Neural progenitor cell (in vitro differentiated cells): ENCODE data around the gene LRRC51. TPM values are rescaled to one million over a fixed set of nuclear protein-coding genes. Genes with fewer than 3 reads are reported as not detected.

ENCODE experiments used
- DNase-seq: peaks from one replicate; pipeline ENCODE4 v3.0.0-alpha.2; 2016; ENCODE audit warnings: low spot score
- H2AFZ ChIP-seq: fragments of 200-600 bp; sonication (generic); replicated peaks from 2 replicates; pipeline ENCODE4 v1.6.1; 2016; ENCODE audit warnings: antibody characterized with exemption
- H3F3A ChIP-seq: fragments of 200-600 bp; sonication (generic); 2 replicates; pipeline ENCODE4 v1.6.1; 2016; ENCODE audit warnings: antibody characterized with exemption, low read depth
- H3K27ac ChIP-seq: fragments of 200-600 bp; sonication (generic); 2 replicates; pipeline ENCODE4 v1.5.1; 2016; ENCODE audit warnings: mild to moderate bottlenecking
- H3K27me3 ChIP-seq: fragments of 200-600 bp; sonication (generic); 2 replicates; pipeline ENCODE4 v1.6.1; 2016; ENCODE audit warnings: mild to moderate bottlenecking, moderate library complexity
- H3K36me3 ChIP-seq: fragments of 200-600 bp; sonication (generic); 2 replicates; pipeline ENCODE4 v1.5.1; 2016
- H3K4me1 ChIP-seq: fragments of 200-600 bp; sonication (generic); 2 replicates; pipeline ENCODE4 v1.6.1; 2016; ENCODE audit warnings: mixed run types
- H3K4me2 ChIP-seq: fragments of 200-600 bp; sonication (generic); 2 replicates; pipeline ENCODE4 v1.6.1; 2016
- H3K4me3 ChIP-seq: fragments of 200-600 bp; sonication (generic); 2 replicates; pipeline ENCODE4 v1.5.1; 2016
- H3K79me2 ChIP-seq: fragments of 200-600 bp; sonication (generic); 2 replicates; pipeline ENCODE4 v1.6.1; 2016; ENCODE audit warnings: low read depth
- H3K9ac ChIP-seq: fragments of 200-600 bp; sonication (generic); 2 replicates; pipeline ENCODE4 v1.6.1; 2016
- H3K9me3 ChIP-seq: fragments of 200-600 bp; sonication (generic); 2 replicates; pipeline ENCODE4 v1.5.1; 2016; ENCODE audit warnings: low read depth
- H4K20me1 ChIP-seq: fragments of 200-600 bp; sonication (generic); 2 replicates; pipeline ENCODE4 v1.6.1; 2016; ENCODE audit warnings: low read depth
- H3K27ac Mint-ChIP-seq: 3 replicates; pipeline ENCODE4 v1.8.0; 2021; ENCODE audit warnings: mixed read lengths
- H3K27me3 Mint-ChIP-seq: 2 replicates; pipeline ENCODE4 v1.8.0; 2022; ENCODE audit warnings: low read depth, mild to moderate bottlenecking, inconsistent platforms, moderate library complexity, mixed read lengths; ENCODE audit not compliant: insufficient read depth
- H3K36me3 Mint-ChIP-seq: 3 replicates; pipeline ENCODE4 v1.8.0; 2021; ENCODE audit warnings: mixed read lengths
- H3K4me1 Mint-ChIP-seq: 3 replicates; pipeline ENCODE4 v1.8.0; 2021; ENCODE audit warnings: mixed read lengths
- H3K4me3 Mint-ChIP-seq: 3 replicates; pipeline ENCODE4 v1.8.0; 2021; ENCODE audit warnings: mild to moderate bottlenecking, moderate library complexity, mixed read lengths
- H3K9me3 Mint-ChIP-seq: 3 replicates; pipeline ENCODE4 v1.8.0; 2020; ENCODE audit warnings: mixed read lengths
- EZH2 ChIP-seq: fragments of 200-600 bp; sonication (generic); IDR thresholded peaks from 2 replicates; pipeline ENCODE4 v1.6.1; 2017; ENCODE audit warnings: antibody characterized with exemption, mild to moderate bottlenecking, moderate library complexity
- EZH2phosphoT487 ChIP-seq: fragments of 200-600 bp; sonication (generic); IDR thresholded peaks from 2 replicates; pipeline ENCODE4 v1.6.1; 2017; ENCODE audit warnings: antibody characterized with exemption
- total RNA-seq: library from RNA; depleted of rRNA; stranded (reverse); fragments of >200 nt; gene quantifications from 2 replicates; pipeline ENCODE4 v1.2.3, GENCODE V29; 2015; ENCODE audit warnings: low replicate concordance
- TF ChIP-seq, protein P1 (sequence below): fragments of 200-600 bp; sonication (generic); IDR thresholded peaks from 2 replicates; pipeline ENCODE4 v1.5.1; 2017; ENCODE audit warnings: antibody characterized with exemption, mild to moderate bottlenecking

The LRRC51 gene
- total RNA-seq, 1 donor from 2014 or later: 10.5 TPM

DNA sequence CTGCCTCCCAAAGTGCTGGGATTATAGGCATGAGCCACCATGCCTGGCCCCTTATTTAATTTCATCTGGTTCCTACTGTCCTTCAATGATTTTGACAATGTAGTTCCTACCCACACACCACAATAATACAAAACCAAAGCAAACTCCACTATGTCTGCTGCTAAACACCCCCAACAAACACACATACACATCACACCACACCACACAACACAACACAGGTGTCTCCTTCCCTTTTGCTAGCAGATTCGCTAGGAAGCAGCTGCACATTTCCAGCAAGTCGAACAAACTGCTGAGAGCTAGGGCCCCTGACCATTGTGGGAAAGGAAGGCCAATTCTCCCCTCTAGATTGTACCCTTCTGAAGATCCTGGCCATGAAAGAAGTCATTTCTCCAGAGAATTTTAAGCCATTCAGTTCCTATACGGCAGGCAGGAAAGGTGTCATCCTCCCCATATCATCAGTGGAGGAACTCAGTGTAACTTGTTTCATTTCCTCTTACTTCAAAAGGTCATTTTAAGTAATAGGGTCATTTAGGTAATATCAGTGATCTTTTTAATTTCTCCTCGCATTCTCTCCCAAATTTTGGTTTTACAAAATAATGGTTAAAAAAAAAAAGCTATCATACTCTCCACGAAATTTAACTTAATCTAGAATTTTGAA lies 18.8 kb upstream of the LRRC51 start:
- peaks cover 100% of the 10 kb centered on the region for H3K79me2 ChIP-seq
- H3K9me3 Mint-ChIP-seq: no peaks in the 10 kb centered on the region
- peaks cover 7% of the 10 kb centered on the region for H3K36me3 Mint-ChIP-seq
- H3K36me3 ChIP-seq: no peaks in the 10 kb centered on the region
- peaks cover 2% of the 10 kb centered on the region for H3K27me3 Mint-ChIP-seq
- no peak overlapping the region for H2AFZ ChIP-seq
- H3F3A ChIP-seq: peaks cover 7% of the 10 kb centered on the region
- no peak overlapping the region for H3K27ac Mint-ChIP-seq
- peaks cover 7% of the 10 kb centered on the region for H3K4me1 Mint-ChIP-seq
- peaks cover 22% of the 10 kb centered on the region for H4K20me1 ChIP-seq
- H3K4me3 ChIP-seq: no peak overlapping the region
- no peak overlapping the region for H3K27ac ChIP-seq
- no peak for DNase-seq
- no peak overlapping the region for H3K4me3 Mint-ChIP-seq
- H3K4me1 ChIP-seq: peaks cover 7% of the 10 kb centered on the region
- TF ChIP-seq, protein P1, sequence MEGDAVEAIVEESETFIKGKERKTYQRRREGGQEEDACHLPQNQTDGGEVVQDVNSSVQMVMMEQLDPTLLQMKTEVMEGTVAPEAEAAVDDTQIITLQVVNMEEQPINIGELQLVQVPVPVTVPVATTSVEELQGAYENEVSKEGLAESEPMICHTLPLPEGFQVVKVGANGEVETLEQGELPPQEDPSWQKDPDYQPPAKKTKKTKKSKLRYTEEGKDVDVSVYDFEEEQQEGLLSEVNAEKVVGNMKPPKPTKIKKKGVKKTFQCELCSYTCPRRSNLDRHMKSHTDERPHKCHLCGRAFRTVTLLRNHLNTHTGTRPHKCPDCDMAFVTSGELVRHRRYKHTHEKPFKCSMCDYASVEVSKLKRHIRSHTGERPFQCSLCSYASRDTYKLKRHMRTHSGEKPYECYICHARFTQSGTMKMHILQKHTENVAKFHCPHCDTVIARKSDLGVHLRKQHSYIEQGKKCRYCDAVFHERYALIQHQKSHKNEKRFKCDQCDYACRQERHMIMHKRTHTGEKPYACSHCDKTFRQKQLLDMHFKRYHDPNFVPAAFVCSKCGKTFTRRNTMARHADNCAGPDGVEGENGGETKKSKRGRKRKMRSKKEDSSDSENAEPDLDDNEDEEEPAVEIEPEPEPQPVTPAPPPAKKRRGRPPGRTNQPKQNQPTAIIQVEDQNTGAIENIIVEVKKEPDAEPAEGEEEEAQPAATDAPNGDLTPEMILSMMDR: no peak
- TF ChIP-seq EZH2 (no peak), EZH2phosphoT487 (no peak)
- no peak overlapping the region for H3K9ac ChIP-seq
- H3K4me2 ChIP-seq: no peak overlapping the region
- no peaks in the 10 kb centered on the region for H3K9me3 ChIP-seq
- no peaks in the 10 kb centered on the region for H3K27me3 ChIP-seq

GRCh38 chr11:72066855-72067254 lies 13.8 kb upstream of the LRRC51 start:
- no peak overlapping the region for H3K9ac ChIP-seq
- Mint-ChIP-seq H3K4me1 (peaks cover 41% of the 10 kb centered on the region), H3K36me3 (peaks cover 9% of the 10 kb centered on the region)

GRCh38 chr11:72067266-72067665 lies 13.4 kb upstream of the LRRC51 start:
- Histone ChIP-seq H3K9me3 (no peaks in the 10 kb centered on the region), H3K27ac (peak overlapping the region; percentile 89), H3K4me1 (peaks cover 47% of the 10 kb centered on the region), H3F3A (peaks cover 26% of the 10 kb centered on the region), H3K4me2 (peak overlapping the region; percentile 60), H3K4me3 (no peak overlapping the region), H2AFZ (no peak overlapping the region), H4K20me1 (peaks cover 45% of the 10 kb centered on the region), H3K27me3 (no peaks in the 10 kb centered on the region), H3K79me2 (peaks cover 100% of the 10 kb centered on the region), H3K36me3 (no peaks in the 10 kb centered on the region), H3K9ac (no peak overlapping the region)
- peaks cover 5% of the 10 kb centered on the region for H3K27me3 Mint-ChIP-seq
- H3K27ac Mint-ChIP-seq: peak overlapping the region; percentile 19
- H3K4me3 Mint-ChIP-seq: no peak overlapping the region
- DNase-seq: no peak
- no peaks in the 10 kb centered on the region for H3K9me3 Mint-ChIP-seq
- TF ChIP-seq EZH2 (no peak), EZH2phosphoT487 (no peak)
- TF ChIP-seq, protein P1: no peak
- H3K36me3 Mint-ChIP-seq: peaks cover 7% of the 10 kb centered on the region
- peaks cover 44% of the 10 kb centered on the region for H3K4me1 Mint-ChIP-seq

More at GRCh38 chr11:72066855-72067254, 13.8 kb upstream of the LRRC51 start:
- H3K27me3 Mint-ChIP-seq: peaks cover 4% of the 10 kb centered on the region
- peaks cover 26% of the 10 kb centered on the region for H3F3A ChIP-seq
- no peaks in the 10 kb centered on the region for H3K9me3 ChIP-seq
- H4K20me1 ChIP-seq: peaks cover 41% of the 10 kb centered on the region
- TF ChIP-seq EZH2phosphoT487 (no peak), EZH2 (no peak)
- TF ChIP-seq, protein P1: no peak
- peak overlapping the region; percentile 89 for H3K27ac ChIP-seq
- DNase-seq: no peak
- no peak overlapping the region for H3K4me3 ChIP-seq
- H3K4me1 ChIP-seq: peaks cover 43% of the 10 kb centered on the region
- H3K27ac Mint-ChIP-seq: peak overlapping the region; percentile 19
- no peak overlapping the region for H2AFZ ChIP-seq
- no peaks in the 10 kb centered on the region for H3K36me3 ChIP-seq
- peaks cover 100% of the 10 kb centered on the region for H3K79me2 ChIP-seq
- no peaks in the 10 kb centered on the region for H3K9me3 Mint-ChIP-seq
- peak overlapping the region; percentile 60 for H3K4me2 ChIP-seq
- H3K4me3 Mint-ChIP-seq: no peak overlapping the region
- no peaks in the 10 kb centered on the region for H3K27me3 ChIP-seq
